GM12891 (cell line): Measurements from ENCODE around the gene ZNF532.

ENCODE experiments used
- PAX5 ChIP-seq: IDR thresholded peaks from 2 replicates; pipeline ENCODE4 v1.6.1; 2011; ENCODE audit warnings: low read length, moderate library complexity, mild to moderate bottlenecking; ENCODE audit not compliant: insufficient read depth, severe bottlenecking
- POLR2A ChIP-seq: IDR thresholded peaks from 2 replicates; pipeline ENCODE4 v1.6.1; 2011; ENCODE audit warnings: low read depth, low read length, control low read depth
- POLR2AphosphoS5 ChIP-seq: IDR thresholded peaks from 2 replicates; pipeline ENCODE4 v1.6.1; 2011; ENCODE audit warnings: low read depth, low read length, control low read depth
- POU2F2 ChIP-seq: IDR thresholded peaks from 2 replicates; pipeline ENCODE4 v1.6.1; 2011; ENCODE audit warnings: low read depth, mild to moderate bottlenecking, control low read depth, low read length, moderate library complexity
- SPI1 ChIP-seq: IDR thresholded peaks from 2 replicates; pipeline ENCODE4 v1.6.1; 2011; ENCODE audit warnings: low read depth, low read length, control low read depth
- TAF1 ChIP-seq: IDR thresholded peaks from 2 replicates; pipeline ENCODE4 v1.6.1; 2011; ENCODE audit warnings: low read depth, low read length, control low read depth

GRCh38 chr18:59026364-59026763, 161.7 kb downstream of the ZNF532 start:
- TF ChIP-seq PAX5, result no peak
- no peak for TF ChIP-seq POLR2A
- no peak for TF ChIP-seq POLR2AphosphoS5
- TF ChIP-seq TAF1, result no peak
- no peak for TF ChIP-seq POU2F2
- TF ChIP-seq SPI1, result no peak
